Measurements from ENCODE around the gene AQP1. TPM values are rescaled to one million over a fixed set of nuclear protein-coding genes. Genes with fewer than 3 reads are reported as not detected.

The AQP1 gene
- total RNA-seq, 1 donor from 2014 or later: 0.31 TPM

DNA sequence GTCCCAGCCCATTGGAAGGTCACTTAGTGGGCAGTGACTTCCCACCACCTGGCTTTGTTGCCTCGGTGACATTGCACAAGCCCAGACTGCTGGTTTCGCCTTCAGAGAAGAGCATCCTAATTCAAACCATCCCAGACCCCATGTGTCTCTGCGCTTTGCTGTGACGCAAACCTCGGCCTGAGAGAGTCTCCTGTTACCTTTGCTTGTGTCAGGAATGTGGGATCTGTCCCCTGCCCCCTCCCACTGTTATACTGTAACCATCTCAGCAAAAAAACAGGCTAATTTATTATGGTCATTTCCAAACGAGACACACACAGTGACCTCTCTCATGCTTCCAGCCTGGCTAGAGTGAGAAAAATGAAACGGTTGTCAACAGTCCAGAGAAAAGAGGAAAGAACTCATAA lies 25.0 kb upstream of the AQP1 start:
- DNase-seq: no peak

DNA sequence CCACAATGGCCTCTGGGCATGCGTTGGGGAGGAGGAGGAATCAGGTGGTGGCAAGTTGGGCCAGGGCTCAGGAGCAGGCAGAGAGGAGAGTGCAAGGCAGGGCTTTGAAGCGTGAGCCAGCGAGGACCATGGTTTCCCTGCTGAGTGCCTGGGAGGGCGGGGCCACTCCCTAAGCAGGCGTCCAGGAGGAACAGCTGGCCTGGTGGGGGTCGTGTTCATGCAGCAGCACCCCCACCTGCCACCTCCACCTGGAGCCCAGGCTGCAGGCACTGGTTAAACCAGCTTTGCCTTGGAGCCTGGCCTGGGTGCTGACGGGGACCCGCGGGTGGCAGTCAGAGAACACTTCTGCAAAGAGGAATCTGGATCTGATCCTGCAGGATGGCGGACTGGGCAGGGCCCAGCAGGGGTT lies 24.2 kb upstream of the AQP1 start:
- DNase-seq: no peak

GRCh38 chr7:30888747-30889146 lies 22.9 kb upstream of the AQP1 start:
- peak; percentile 18 for DNase-seq

- no peak for DNase-seq
These were observed 21.4 kb upstream of the AQP1 start for GRCh38 chr7:30890226-30890625.

GRCh38 chr7:30893357-30893756 lies 18.3 kb upstream of the AQP1 start:
- DNase-seq: no peak

DNA sequence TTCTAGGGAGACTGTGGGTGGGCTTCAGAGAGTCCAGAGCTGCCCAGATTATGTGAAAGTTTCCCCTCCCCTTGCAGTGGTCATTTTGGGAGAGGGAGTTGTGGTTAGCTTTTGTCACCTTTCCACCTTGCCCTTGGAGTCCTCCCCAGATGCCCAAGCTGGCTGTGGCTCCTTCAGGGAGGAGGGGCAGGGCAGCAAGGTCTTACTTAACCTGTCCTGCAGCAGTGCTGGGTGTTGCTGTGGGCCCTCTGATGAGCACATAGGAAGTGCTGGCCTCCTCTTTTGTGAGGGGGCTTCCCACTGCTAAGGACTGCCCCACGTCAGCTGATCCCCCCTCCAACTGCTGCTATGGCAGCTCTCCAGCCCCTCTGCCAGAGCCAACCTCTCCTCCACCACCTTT lies 17.6 kb upstream of the AQP1 start:
- DNase-seq: no peak

DNA sequence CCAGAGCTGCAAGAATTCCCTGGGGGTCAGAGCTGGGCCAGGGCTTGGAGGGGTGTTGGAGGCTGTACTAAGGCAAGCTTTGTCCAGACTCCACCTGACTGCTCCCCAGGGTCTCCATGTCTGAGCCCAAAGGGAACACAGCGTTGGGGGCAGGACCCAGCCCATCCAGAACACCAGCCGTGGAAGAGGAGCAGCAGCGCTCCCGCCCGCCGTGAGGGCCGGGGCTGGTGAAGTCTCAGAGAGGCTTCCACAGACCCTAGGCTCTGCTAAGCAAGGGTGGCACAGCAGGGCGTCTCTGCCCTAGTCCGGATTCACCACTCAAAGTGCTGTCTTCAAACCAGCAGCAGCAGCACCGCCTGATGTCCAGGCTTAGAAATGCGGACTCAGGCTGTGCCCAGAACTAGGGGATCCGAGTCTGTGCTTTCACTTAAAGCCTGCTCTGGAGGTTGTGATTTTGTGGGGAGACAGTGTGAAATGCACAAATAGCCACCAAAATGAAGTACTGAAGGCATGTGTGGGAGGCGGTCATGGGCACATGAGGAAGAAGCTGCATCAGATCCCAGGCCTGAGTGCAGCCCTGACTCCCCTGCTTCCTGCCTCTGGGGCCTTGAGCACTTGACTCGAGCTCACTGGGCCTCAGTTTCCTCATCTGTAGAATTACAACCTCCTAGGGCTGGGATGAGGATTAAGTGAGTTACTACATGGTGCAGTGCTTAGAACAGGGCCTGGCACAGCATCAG lies 16.6 kb upstream of the AQP1 start:
- DNase-seq: no peak

GRCh38 chr7:30896036-30896435 lies 15.6 kb upstream of the AQP1 start:
- DNase-seq: no peak

DNA sequence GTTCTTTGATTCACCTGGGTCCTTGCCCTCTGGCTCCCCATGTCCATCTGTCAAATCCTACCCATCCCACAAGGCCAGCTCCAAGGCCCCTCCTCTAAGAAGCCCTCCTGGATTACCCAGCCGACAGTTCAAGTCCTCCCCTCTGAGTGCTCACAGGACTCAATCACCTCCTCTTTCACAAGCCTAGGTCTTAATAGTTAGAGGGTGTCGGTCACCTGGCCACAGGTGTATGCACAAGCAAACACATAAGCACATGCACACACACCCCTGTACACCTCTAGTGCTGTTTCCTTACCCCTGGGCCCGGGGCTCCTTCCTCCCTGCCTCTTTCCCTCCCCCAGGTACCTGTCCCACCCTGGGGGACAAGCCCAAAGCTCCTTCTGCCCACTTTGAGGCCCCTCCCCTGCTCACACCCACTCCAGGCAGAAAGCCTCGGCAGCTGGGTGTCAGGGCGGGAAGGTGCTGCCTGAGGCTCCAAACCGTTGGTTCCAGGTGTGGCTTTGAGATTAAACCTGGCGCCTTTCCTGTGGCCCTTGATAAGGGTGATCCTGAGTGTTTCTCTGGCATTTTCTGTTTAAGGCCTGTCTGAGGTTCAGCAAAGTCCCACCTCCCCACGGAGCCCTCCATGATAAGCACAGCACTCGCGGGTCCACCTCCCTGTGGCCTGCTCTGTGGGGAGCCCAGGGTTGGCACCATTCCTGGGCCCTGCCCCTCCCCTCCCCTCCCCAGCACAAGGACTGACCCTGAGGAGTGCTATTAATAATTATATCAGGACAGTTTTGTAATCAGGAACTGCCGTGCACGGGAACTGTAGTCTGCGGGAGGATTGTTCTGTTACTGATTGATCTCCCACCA lies 14.6 kb upstream of the AQP1 start:
- DNase-seq: no peak

- DNase-seq: no peak
These were observed 13.9 kb upstream of the AQP1 start for GRCh38 chr7:30897770-30898169.

GRCh38 chr7:30898411-30898810 lies 13.2 kb upstream of the AQP1 start:
- no peak for DNase-seq

DNA sequence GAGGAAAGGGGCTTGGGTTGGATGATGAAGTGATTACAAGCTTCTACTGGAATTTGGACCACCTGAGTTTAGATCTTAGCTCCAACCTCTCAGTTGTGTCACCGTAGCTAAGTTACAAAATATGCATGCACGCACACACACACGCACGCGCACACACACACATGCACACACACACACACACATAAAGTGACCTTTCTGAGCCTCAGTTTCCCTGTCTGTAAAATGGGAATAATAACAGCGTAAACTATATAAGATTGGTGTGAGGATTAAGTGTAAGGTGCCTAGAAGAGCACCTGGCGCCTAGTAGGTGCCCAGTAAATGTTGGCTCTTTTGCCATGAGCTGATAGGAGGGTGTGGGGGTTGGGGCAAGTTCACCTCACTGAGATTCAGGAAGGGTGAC lies 12.6 kb upstream of the AQP1 start:
- DNase-seq: no peak

- no peak for DNase-seq
These were observed 12.0 kb upstream of the AQP1 start for GRCh38 chr7:30899630-30900029.

- no peak for DNase-seq
These were observed 11.6 kb upstream of the AQP1 start for GRCh38 chr7:30900053-30900452.

DNA sequence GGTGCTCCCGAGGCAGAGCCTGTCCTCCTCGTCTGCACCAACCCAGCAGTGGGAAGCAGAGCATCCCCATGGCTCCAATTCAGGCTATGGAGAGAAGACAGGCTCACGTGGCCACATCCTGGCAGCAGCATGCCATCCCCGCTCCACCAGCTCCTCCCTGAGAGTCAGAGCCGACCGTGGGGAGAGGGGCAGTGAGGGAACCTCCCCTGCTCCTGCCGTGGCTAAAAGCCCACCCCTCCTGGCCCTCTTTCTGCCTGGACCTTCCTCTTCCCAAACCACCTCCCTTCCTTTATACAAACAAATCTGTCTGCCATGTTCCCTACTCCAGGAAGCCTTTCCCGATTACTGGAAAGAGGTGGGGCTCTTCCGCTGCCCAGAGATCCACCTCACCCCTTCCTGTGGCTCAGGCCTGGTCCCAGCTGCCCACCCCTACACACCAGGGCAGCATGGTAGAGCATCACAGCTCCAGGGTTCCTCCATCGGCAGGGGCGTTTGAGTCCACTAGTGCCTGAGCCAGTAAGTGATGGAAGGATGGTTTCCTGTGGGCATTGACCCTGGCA lies 10.8 kb upstream of the AQP1 start:
- no peak for DNase-seq

GRCh38 chr7:30901856-30902255 lies 9.8 kb upstream of the AQP1 start:
- DNase-seq: no peak

DNA sequence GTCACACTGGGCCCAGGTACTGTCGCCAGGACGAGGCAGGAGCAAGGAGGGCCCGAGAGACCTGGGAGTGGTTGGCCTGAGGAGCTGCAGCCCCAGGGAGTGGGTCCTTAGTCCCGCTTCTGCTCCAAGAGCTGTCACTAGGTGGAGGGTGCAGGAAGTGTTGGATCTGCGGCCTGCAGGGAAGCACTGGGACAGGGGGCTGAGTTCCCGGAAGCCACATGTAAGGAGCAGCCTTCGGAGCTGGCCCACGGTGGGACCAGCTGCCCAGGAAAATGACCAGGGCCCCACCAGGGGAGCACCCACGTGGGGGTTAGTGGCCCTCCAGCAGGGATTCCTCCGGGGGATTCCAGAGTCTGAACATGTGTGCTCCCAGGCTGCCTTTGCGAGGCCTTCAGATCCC lies 9.2 kb upstream of the AQP1 start:
- no peak for DNase-seq

DNA sequence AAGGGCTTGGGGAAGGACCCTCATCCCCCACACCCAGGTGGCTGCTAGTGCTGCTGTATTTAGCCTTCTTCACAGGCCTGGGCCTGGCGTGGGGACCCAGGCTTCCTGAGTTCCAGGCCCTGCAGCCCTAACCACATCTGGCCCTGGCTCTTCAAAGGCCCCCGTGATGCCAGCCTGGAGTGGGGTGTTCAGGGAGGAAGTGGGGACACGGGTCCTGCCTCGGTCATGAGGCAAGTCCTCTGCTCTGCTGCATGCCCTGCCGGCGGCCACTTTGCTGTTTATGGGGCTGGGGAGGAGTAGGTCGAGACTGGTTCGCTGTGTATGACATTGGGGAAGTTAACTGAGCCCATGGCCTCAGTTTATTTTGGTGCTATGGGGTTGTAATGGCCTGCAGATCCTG lies 8.5 kb upstream of the AQP1 start:
- no peak for DNase-seq

DNA sequence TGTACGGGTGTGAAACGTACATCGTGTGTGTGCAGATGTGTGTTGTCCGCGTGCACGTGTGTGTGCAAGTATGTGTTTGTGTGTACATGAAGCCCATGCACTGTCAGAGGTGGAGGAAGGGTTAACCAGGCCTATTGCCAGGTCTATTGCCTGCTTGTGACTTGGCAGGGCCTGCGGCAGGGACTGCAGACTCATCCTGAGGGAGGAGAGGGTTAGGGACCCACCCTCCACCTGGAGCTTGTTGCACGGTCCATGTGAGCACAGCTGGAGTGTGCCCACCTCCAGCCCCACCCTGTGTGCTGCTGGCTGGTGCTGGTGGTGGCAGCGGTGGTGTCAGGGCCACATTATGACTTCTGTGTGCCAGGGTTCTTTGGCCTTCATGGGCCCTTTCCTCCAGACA lies 7.1 kb upstream of the AQP1 start:
- no peak for DNase-seq

GRCh38 chr7:30905078-30906012 lies 6.3 kb upstream of the AQP1 start:
- DNase-seq: no peak

DNA sequence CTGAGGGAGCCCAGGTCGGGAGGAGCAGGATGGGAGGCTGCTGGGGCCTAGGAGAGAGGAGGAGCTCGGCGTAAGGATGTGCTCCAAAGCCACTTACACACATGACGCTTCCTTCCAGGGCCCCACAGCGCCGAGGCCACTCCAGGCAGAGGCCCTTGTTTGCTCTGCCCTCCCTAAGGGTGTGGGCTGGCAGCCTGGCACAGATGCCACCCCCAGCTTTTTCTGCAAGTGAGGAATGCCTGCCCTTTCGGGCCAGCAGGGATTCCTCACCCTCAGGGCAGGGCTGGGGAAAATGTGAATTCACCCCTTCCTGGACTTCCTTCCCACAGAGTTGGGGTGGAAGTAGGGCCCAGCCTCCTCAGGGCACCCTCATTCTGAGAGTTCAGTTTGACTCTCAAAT lies 5.6 kb upstream of the AQP1 start:
- no peak for DNase-seq

DNA sequence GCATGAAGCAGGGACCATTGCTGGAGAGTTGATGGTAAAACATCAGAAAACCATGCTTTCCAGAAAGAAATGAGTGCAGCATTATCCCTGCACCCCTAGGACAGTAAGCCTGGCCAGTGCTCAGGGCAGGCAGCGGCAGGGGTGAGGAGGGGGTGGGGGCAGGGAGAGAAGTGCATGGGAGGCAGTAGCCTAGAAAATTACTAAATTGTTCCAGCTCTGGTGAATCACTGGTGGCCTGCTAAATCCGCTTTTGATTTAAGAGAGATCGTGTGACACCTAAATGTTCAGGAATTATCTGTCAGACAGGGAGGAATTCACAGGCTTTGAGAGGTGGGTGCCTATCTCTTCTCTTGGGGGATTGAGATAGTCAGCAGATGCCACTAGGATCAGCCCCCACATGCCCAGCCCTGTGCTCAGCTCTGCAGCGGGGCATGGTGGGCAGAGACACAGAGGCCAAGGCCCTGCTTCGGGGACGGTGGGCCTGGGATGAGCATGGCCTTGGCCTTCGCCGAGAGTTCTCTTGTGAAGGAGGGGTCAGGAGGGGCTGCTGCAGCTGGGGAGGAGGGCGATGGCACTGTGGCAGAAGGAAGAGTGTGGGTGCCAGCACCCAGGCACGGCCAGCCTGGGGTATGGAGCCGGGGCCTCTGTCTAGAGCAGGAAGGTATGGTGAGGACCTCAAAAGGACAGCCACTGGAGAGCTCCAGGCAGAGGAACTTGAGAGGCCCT lies 5.0 kb upstream of the AQP1 start:
- no peak for DNase-seq
